NCI-H1105 treated with DMSO at 0.1 percent for 48 hours (cell line): ENCODE measurements around the gene ZDHHC15.
"Not testable (repeated sequence)": the region's sequence is repeated elsewhere in the genome, so short reads cannot be mapped to it uniquely, and the experiment has no call there.

ENCODE experiments used
- DNase-seq: peaks from one replicate; lab custom pipeline; 2025; lab: John Stamatoyannopoulos, UW

The ZDHHC15 gene, protein sequence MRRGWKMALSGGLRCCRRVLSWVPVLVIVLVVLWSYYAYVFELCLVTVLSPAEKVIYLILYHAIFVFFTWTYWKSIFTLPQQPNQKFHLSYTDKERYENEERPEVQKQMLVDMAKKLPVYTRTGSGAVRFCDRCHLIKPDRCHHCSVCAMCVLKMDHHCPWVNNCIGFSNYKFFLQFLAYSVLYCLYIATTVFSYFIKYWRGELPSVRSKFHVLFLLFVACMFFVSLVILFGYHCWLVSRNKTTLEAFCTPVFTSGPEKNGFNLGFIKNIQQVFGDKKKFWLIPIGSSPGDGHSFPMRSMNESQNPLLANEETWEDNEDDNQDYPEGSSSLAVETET

DNA sequence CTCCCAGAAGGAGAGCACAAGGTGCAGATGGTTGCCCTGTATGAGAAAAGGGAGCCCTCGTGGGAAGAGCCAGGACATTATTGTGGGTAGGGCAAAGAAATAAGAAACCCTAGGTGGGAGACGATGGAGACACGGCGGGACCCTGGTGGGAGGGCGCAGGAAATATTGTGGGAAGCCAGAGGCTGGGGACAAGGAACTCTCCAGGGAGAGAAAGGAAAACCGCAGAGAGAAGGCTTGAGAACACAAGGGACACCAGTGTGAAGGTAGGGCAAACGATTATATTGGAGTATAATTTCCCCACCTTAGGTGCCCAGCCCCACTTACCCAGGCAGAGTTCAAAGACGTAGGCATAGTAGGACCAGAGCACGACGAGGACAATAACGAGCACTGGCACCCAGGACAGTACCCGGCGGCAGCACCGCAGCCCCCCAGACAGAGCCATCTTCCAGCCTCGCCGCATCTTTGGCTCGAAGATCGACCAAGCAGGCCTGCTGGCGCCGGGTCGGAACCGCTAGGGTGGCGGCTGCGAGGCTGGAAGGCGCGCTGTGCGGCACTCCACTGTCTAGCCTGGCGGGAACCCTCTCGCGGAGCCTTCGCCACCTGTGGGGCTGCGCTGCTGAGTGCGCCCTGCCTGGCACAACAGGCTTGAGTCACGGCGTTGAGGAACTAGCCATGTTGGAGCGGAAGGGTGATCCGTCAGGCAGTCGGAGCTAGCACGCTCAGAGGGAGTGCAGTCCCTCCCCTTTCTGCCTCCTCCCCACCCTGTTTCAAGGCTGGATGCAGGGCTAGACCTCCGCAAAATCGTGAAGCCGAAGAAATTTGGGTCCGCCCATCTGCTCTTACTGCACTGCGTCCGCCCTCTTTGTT is at the start of gene ZDHHC15:
Gene ZDHHC15, minus strand, starts transcription at position 473 of the 867 bp plus-strand sequence. Its CDS starts 13 bp downstream, at position 460.
- DNase-seq: peak; percentile 78

DNA sequence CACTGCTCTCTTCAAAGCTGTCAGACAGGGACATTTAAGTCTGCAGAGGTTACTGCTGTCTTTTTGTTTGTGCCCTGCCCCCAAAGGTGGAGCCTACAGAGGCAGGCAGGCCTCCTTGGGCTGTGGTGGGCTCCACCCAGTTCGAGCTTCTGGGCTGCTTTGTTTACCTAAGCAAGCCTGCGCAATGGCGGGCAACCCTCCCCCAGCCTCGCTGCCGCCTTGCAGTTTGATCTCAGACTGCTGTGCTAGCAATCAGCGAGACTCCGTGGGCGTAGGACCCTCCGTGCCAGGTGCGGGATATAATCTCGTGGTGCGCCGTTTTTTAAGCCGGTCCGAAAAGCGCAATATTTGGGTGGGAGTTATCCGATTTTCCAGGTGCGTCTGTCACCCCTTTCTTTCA is 37.7 kb upstream of the ZDHHC15 start:
- DNase-seq: not testable (repeated sequence)

DNA sequence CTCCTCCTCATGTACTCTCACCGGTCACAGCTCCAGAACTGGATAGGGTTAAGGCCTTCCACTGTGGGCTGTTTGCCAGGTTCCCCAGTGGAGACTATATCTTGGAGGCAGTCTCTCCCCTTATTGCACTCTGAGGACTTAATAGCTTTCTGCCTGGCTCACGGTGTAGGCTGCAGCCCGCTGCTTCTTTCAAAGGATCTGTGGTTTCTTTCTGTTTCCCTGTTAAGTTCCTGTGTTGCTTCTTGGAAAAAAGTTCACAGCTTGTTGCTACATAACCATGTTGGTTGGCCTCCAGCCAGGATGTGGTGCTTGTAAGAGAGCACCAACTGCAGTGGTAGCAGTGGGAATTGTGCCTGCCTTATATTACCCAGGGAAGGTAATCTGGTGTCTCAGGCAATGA is 24.9 kb upstream of the ZDHHC15 start:
- peak; percentile 13 for DNase-seq

DNA sequence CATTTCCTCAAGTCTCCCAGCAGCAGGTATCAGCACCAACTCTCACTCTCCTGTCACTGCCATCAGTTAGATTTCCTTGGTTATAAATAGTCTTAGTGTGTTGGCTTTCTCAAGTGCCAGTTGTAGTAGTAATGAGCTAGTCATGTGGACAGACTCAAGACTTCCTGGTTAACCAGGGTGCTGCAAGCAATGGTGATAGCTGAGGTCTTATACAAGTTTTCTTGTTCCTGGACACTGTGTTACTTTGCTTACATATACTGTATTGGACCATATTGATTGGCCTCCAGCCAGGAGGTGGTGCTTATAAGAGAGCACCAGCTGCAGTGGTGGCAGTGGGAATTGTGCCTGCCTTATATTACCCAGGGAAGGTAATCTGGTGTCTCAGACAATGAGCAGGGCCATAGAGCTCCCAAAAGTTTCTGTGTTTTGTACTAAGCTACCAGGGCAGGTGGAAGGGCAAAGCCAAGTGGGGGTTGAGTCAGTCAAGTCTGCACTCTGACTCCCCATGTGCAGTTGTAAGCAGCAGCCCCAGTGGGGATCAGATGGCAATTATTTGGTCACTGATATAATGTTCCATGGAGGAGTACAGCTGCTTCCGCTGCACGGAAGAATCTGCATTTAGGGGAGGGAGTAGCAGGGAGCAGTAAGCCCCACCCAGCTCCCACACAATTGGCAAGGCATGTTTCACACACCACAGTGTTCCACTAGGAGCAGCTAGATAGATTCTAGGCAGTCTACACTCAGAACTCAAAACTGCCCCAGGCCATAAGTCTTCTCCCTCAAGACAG is 24.1 kb upstream of the ZDHHC15 start:
- peak; percentile 15 for DNase-seq

DNA sequence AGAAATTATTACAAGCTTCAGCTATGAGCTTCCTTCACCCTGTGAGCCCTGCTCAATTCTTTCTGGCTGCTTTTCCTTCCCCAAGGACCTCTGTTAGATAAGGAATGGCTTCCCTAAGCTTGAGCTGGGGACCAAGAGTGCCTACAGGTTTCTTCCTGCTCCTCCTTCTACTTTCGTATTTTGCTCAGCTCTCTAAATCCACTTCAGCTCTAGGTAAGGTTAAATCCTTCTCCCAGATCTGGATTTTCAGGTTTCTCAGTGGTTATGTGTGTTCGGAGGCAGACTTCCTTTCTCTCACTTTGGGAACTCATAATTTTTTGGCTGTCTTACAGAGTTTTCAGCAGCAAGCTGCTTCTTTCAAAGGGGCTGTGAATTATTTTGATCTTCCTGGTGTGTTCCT is 21.9 kb upstream of the ZDHHC15 start:
- DNase-seq: no peak

DNA sequence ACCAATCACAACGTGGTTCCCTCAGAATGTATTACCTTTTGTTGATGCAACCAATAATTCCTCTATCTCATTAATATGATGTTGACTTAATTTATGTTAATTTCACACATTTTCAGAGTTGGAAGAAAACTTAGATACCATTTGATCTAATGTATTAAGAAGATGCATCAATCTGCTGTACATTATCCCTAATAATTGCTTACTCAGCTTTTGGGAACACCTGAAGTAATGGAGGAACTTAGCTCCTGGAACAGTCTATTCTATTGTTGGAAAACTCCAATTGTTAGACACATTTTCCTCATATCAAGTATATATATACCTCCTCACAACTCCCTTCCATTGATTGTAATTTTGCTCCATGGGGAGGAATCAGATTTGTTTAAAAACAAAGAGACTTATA is 38.9 kb downstream of the ZDHHC15 start:
- DNase-seq: no peak

DNA sequence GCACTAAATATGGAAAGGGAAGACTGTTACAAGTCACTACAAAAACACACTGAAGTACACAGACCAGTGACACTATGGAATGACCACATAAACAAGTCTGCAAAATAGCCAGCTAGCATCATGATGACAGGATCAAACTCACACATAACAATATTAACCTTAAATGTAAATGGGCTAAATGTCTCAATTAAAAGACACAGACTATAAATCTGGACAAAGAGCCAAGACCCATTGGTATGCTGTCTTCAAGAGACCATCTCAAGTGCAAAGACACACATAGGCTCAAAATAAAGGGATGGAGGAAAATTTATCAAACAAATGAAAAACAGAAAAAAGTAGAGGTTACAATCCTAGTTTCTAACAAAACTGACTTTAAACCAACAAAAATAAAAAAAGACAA is 61.1 kb downstream of the ZDHHC15 start:
- not testable (repeated sequence) for DNase-seq

DNA sequence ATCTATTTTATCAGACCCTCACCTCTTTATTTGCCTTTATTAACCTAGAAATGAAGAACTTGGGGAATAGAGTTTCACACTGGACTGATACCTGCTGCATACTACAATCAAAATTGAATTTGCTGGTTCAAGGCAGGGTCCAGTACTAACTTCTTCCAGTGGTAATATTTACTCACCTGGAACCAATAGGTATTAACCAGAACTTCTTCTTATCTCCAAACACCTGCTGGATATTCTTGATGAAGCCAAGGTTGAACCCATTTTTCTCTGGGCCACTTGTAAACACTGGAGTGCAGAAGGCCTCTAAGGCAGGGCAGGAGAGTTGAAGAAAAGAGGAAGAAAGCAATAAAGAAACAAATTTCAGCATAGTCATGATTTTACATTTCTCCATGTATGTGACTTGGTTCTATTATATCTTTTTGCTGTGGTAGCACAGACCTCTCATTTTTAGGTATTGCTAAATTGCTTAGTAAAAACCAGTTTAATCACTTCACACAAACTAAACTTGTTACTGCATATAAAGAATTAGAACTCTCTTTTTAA is 101.1 kb downstream of the ZDHHC15 start:
- no peak for DNase-seq

DNA sequence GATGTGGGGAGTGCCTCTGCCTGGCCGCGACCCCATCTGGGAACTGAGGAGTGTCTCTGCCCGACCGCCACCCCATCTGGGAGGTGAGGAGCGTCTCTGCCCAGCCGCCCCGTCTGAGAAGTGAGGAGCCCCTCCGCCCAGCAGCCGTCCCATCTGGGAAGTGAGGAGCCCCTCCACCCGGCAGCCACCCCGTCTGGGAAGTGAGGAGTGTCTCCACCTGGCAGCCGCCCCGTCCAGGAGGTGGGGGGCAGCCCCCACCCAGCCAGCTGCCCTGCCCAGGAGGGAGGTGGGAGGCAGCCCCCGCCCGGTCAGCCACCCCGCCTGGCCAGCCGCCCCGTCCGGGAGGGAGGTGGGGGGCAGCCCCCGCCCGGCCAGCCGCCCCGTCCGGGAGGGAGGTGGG is 115.7 kb downstream of the ZDHHC15 start:
- not testable (repeated sequence) for DNase-seq

DNA sequence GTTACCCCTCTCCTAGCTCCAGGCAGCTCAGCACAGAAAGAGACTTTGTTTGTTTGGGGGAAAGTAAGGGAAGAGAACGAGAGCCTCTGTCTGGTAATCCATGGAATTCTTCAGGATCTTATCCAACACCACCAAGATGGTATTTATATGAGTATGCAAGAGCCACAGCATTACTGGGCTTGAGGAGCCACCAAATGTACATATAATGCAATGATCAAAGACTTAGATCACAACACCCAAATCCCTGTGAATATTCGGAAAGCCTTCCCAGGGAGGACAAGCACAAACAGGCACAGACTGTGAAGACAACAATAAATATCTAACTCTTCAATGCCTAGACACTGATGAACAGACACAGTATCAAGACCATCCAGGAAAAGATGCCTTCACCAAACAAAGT is 132.4 kb downstream of the ZDHHC15 start:
- no peak for DNase-seq

DNA sequence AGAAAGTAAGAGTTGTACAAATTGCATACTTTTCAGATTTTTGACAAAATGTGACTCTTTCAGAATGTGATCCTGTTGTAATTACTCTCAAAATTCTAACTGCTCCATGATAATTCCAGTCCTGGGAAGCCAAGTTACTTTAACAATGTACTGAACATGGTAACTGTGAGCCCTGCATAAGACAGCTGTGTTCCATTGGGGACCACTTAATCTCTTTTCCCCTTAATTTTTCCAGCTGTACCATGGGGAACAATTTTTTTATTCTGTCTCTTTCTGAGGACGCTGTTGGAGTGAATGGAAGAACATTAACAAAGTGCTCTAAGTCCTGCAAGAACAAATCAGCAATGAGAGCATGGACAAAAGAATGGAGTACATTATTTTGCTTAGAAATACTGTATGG is 153.1 kb downstream of the ZDHHC15 start:
- DNase-seq: no peak

DNA sequence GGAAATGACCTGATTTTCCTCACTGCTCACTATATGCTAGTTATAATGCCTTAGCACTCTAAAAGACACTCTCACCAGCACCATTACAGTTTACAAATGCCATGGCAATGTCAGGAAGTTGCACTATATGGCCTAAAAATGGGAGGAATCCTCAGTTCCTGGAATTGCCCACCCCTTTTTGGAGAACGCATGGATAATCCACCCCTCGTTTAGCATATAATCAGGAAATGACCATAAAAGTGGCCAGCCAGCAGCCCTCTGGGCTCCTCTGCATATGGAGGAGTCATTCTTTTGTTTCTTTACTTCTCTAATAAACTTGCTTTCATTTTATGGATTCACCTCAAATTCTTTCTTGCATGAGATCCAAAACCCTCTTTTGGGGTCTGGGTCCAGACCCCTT is 156.0 kb downstream of the ZDHHC15 start:
- no peak for DNase-seq

DNA sequence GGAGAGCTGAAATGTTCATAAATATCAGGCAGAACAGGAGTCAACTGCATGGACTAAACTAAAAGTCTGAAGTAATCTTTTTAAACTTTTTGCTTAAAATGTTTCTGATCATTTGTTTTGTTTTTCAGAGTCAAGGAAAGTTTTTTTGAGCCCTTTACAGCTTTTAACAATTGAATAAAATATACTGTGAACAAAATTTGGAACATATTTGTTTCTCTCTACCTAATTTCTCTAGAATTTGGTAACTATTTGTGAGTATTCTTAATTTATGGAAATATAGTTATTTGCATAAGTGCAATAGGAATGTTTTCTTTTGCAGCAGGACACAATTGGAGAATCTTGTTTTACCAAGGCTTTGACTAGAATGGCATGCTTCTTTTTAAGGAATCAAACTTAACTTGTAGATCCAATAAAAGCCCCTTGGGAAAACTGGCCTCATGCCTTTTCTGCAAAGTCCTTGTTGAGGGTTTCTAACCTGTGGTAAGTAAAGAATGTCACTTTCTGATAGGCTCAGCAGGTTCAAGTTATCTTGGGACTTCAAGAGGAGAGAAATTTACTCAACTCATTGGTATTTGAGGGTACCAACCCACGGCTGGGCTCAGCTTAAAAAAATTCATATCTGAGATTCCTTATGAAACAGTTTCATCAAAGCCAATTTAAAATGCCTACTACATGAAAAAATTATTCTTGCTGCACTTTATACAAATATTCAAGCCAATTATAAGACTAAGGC is 157.4 kb downstream of the ZDHHC15 start:
- DNase-seq: no peak

DNA sequence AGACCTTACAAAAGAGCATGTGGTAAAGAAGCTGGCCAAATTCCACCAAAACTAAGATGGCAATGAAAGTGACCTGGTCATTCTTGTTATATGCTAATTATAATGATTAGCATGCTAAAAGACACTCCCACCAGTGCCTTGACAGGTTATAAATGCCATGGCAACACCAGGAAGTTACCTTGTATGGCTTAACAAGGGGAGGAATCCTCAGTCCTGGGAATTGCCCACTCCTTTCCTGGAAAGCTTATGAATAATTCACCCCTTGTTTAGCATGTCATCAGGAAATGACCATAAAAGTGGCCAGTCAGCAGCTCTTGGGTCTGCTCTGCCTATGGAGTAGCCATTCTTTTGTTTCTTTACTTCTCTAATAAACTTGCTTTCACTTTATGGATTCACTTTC is 161.0 kb downstream of the ZDHHC15 start:
- no peak for DNase-seq

DNA sequence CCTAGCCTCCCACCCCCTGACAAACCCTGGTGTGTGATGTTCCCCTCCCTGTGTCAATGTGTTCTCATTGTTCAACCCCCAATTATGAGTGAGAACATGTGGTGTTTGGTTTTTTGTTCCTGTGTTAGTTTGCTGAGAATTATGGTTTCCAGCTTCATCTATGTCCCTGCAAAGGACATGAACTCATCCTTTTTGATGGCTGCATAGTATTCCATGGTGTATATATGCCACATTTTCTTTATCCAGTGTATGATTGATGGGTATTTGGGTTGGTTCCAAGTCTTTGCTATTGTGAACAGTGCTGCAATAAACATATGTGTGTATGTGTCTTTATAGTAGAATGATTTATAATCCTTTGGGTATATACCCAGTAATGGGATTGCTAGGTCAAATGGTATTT is 174.2 kb downstream of the ZDHHC15 start:
- not testable (repeated sequence) for DNase-seq

DNA sequence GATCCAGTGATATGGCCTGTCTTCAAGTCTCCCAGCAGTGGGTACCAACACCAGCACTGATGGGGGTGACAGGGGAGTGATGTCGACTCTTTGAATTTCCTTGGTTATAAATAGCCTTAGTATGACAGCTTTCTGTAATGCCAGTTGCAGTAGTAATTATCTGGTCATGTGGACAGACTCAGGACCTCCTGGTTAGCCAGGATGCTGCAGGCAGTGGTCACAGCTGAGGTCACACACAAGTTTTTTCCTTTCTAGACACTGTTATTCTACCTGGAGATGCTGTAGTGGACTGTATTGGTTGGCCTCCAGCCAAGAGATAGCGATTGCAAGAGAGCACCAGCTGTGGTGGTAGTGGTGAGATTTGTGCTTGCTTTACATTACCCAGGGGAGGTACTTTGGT is 185.3 kb downstream of the ZDHHC15 start:
- DNase-seq: no peak

DNA sequence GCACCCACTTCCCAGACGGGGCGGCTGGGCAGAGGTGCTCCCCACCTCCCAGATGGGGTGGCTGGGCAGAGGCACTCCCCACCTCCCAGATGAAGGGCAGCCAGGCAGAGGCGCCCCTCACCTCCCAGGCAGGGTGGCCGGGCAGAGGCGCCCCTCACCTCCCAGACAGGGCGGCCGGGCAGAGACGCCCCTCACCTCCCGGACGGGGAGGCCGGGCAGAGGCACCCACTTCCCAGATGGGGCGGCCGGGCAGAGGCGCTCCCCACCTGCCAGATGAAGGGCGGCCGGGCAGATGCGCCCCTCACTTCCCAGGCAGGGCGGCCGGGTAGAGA is 187.7 kb downstream of the ZDHHC15 start:
- DNase-seq: no peak

DNA sequence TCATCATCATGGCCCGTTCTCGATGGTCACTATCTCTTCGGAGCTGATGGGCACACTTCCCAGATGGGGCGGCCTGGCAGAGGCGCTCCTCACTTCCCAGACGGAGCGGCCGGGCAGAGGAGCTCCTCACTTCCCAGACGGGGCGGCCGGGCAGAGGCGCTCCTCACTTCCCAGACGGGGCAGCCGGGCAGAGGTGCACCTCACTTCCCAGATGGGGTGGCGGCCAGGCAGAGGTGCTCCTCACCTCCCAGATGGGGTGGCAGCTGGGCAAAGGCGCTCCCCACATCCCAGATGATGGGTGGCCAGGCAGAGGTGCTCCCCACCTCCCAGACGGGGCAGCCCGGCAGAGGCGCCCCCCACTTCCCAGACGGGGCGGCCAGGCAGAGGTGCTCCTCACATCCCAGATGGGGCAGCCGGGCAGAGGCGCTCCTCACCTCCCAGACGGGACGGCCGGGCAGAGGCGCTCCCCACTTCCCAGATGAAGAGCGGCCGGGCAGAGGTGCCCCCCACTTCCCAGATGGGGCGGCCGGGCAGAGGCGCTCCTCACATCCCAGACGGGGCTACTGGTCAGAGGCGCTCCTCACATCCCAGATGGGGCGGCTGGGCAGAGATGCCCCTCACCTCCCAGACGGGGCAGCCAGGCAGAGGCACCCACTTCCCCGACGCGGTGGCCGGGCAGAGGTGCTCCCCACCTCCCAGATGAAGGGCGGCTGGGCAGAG is 188.3 kb downstream of the ZDHHC15 start:
- not testable (repeated sequence) for DNase-seq

DNA sequence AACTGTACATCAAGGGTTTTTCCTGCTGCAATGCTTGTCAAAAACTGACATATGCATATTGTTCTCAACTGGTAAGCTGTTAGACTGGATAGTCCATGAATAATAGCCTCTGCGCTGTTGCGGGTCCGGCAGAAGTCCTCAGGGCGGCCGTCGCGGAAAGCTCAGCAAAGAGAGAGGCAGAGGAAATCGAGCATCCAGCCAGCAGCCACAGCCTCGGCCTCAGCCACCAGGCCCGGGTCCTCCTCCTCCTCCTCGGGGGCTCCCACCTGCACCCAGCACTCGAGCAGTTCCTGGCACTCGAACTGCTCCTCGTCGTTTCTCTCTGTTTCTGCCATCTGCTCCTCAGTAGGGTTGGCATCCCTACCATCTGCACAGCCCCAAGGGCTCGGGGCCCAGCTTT is 195.2 kb downstream of the ZDHHC15 start:
- no peak for DNase-seq
